GM23338 (cell line): ENCODE measurements around the gene UHRF1. TPM values are rescaled to one million over a fixed set of nuclear protein-coding genes. Genes with fewer than 3 reads are reported as not detected.

Experiments
- ATAC-seq: fragments of 200-7000 bp; cut with Tn5 transposase; 3 replicates; pipeline ENCODE4 v1.9.1; 2020
- DNase-seq: peaks from one replicate; pipeline ENCODE4 v3.0.0-alpha.2; 2015; ENCODE audit warnings: low spot score
- H2AFZ ChIP-seq: fragments of 200-600 bp; sonication (generic); 2 replicates; pipeline ENCODE4 v1.8.0; 2016; ENCODE audit warnings: antibody characterized with exemption, mild to moderate bottlenecking, moderate library complexity
- H3F3A ChIP-seq: fragments of 200-600 bp; sonication (generic); replicated peaks from 2 replicates; pipeline ENCODE4 v1.8.0; 2017; ENCODE audit warnings: antibody characterized with exemption, mixed run types, low read depth
- H3K27ac ChIP-seq: fragments of 200-600 bp; sonication (generic); 2 replicates; pipeline ENCODE4 v1.6.1; 2016; ENCODE audit warnings: low read depth
- H3K27me3 ChIP-seq: fragments of 200-600 bp; sonication (generic); 2 replicates; pipeline ENCODE4 v1.8.0; 2016; ENCODE audit warnings: mild to moderate bottlenecking, mixed run types, moderate library complexity; ENCODE audit not compliant: insufficient read depth
- H3K36me3 ChIP-seq: fragments of 200-600 bp; sonication (generic); 2 replicates; pipeline ENCODE4 v1.8.0; 2016; ENCODE audit warnings: mild to moderate bottlenecking; ENCODE audit not compliant: insufficient read depth
- H3K4me1 ChIP-seq: fragments of 200-600 bp; sonication (generic); 2 replicates; pipeline ENCODE4 v1.8.0; 2016; ENCODE audit warnings: mild to moderate bottlenecking, moderate library complexity; ENCODE audit not compliant: insufficient read depth
- H3K4me2 ChIP-seq: fragments of 200-600 bp; sonication (generic); 2 replicates; pipeline ENCODE4 v1.7.1; 2017; ENCODE audit warnings: mixed run types
- H3K4me3 ChIP-seq: fragments of 200-600 bp; sonication (generic); 2 replicates; pipeline ENCODE4 v1.6.1; 2016; ENCODE audit warnings: mixed run types
- H3K79me2 ChIP-seq: fragments of 200-600 bp; sonication (generic); replicated peaks from 2 replicates; pipeline ENCODE4 v1.8.0; 2017; ENCODE audit warnings: mild to moderate bottlenecking; ENCODE audit not compliant: insufficient read depth
- H3K9me2 ChIP-seq: fragments of 200-600 bp; sonication (generic); 2 replicates; pipeline ENCODE4 v1.8.0; 2017; ENCODE audit not compliant: insufficient read depth
- H4K20me1 ChIP-seq: fragments of 200-600 bp; sonication (generic); replicated peaks from 2 replicates; pipeline ENCODE4 v1.8.0; 2017; ENCODE audit warnings: mild to moderate bottlenecking; ENCODE audit not compliant: insufficient read depth
- H3K27ac Mint-ChIP-seq: 2 replicates; pipeline ENCODE4 v1.8.0; 2020; ENCODE audit warnings: inconsistent platforms, mild to moderate bottlenecking, moderate library complexity, mixed read lengths
- H3K27me3 Mint-ChIP-seq: 3 replicates; pipeline ENCODE4 v1.8.0; 2022; ENCODE audit warnings: low read depth, mild to moderate bottlenecking, moderate library complexity, mixed read lengths, inconsistent platforms; ENCODE audit not compliant: insufficient read depth, poor library complexity
- H3K36me3 Mint-ChIP-seq: 3 replicates; pipeline ENCODE4 v1.8.0; 2021; ENCODE audit warnings: low read depth, mild to moderate bottlenecking, inconsistent platforms, moderate library complexity, mixed read lengths
- H3K4me1 Mint-ChIP-seq: 3 replicates; pipeline ENCODE4 v1.8.0; 2020; ENCODE audit warnings: mild to moderate bottlenecking, inconsistent platforms, mixed read lengths
- H3K4me3 Mint-ChIP-seq: 3 replicates; pipeline ENCODE4 v1.8.0; 2021; ENCODE audit warnings: moderate library complexity, mild to moderate bottlenecking, inconsistent platforms, mixed read lengths
- H3K9me3 Mint-ChIP-seq: 3 replicates; pipeline ENCODE4 v1.8.0; 2020; ENCODE audit warnings: moderate library complexity, mild to moderate bottlenecking, inconsistent platforms, mixed read lengths
- CREB1 ChIP-seq: fragments of 250-450 bp; sonication (Bioruptor Pico); IDR thresholded peaks from 2 replicates; pipeline ENCODE4 v1.5.0; 2020; ENCODE audit warnings: low read depth, mild to moderate bottlenecking, moderate library complexity
- CTCF ChIP-seq, 2 experiments: fragments of 200-600 bp in 1 of 2; sonication (generic) in 1 of 2; conservative IDR thresholded peaks; 2 replicates each; pipeline versions ENCODE4 v1.5.1 to v1.6.1; 2016 to 2017; ENCODE audit warnings: antibody characterized with exemption in 2 of 2, low read depth in 2 of 2, mild to moderate bottlenecking in 2 of 2, moderate library complexity in 1 of 2
- EZH2 ChIP-seq: fragments of 200-600 bp; sonication (generic); IDR thresholded peaks from one replicate; pipeline ENCODE4 v1.8.0; 2017; ENCODE audit warnings: antibody characterized with exemption, mild to moderate bottlenecking, low read depth; ENCODE audit not compliant: unreplicated experiment
- NANOG ChIP-seq: IDR thresholded peaks from 2 replicates; pipeline ENCODE4 v1.6.1; 2016; ENCODE audit warnings: antibody characterized with exemption, borderline replicate concordance
- POLR2AphosphoS5 ChIP-seq: IDR thresholded peaks from 2 replicates; pipeline ENCODE4 v1.6.1; 2016; ENCODE audit warnings: antibody characterized with exemption, low read depth
- REST ChIP-seq: IDR thresholded peaks from one replicate; pipeline ENCODE4 v1.6.1; 2018; ENCODE audit warnings: antibody characterized with exemption; ENCODE audit not compliant: unreplicated experiment
- STAT1 ChIP-seq: IDR thresholded peaks from one replicate; pipeline ENCODE4 v1.6.1; 2016; ENCODE audit warnings: antibody characterized with exemption; ENCODE audit not compliant: unreplicated experiment
- ZNF114 ChIP-seq: fragments of 250-450 bp; sonication (Bioruptor Pico); IDR thresholded peaks from 2 replicates; pipeline ENCODE4 v1.5.0; 2020; ENCODE audit warnings: mild to moderate bottlenecking, moderate library complexity
- ZNF331 ChIP-seq: fragments of 250-450 bp; sonication (Bioruptor Pico); IDR thresholded peaks from 2 replicates; pipeline ENCODE4 v1.5.0; 2020; ENCODE audit warnings: low read depth, mild to moderate bottlenecking, moderate library complexity
- polyA plus RNA-seq: library from polyadenylated mRNA; unstranded; fragments of >200 nt; fragmentation: Nextera tagmentation; extraction: Ambion mirVana; gene quantifications from 2 replicates; pipeline ENCODE4 v1.2.1, GENCODE V29; 2016
- total RNA-seq: library from RNA; depleted of rRNA; stranded (reverse); fragments of >200 nt; shearing (Covaris generic); gene quantifications from 2 replicates; pipeline ENCODE4 v1.2.3, GENCODE V29; 2014
- TF ChIP-seq, protein P1 (sequence below): fragments of 250-450 bp; sonication (Bioruptor Pico); IDR thresholded peaks from 2 replicates; pipeline ENCODE4 v1.5.0; 2020; ENCODE audit warnings: mild to moderate bottlenecking, moderate library complexity

Gene UHRF1
- total and polyA plus RNA-seq, 2 experiments from 2014 or later = 20.3 to 45.7 TPM

- TF ChIP-seq REST = no peak
- TF ChIP-seq NANOG = no peak
- TF ChIP-seq POLR2AphosphoS5 = no peak
- TF ChIP-seq ZNF331 = no peak
Measured at GRCh38 chr19:4969292-4969771, 60.0 kb downstream of the UHRF1 start (continued).

DNA sequence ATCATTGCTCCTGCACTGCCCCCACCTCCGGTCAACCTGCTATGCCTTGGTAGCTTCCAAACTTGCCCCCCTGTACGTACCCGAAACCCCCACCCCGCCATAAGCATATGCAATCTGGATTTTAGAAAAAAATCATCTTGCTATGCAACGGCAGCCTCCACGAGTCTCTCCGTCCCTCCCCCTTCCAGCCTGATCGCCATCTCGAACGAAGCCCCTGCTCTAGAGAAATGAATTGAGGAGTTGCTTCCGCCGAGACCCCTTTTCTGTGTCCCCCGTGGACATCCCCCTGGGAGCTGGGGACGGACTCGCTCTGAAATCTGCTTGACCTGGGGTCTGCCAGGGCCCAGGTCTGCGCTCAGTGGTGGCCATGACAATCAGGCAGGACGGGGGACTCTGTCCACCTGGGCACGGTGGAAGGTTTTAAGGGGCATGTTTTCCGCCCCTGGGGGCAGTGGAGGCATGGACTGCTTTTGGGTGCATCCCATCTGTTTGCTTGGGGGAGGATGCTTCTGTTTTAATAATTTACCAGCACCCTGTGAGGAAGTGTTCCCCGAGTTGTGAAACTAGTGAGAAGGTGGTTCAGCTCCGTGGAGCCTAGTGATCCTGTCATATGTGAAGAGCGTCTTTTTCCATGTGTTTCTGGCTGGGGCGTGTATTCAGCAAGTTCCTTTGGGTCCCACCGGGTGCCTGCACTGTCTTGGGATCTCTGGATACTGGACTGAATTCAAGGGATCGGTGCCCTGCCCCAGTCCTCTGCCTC lies 60.7 kb downstream of the UHRF1 start:
- Histone ChIP-seq H2AFZ (no peak overlapping the region), H3K27ac (0 out of 2 replicates have a peak overlapping the region, but pooled peaks have one; percentile 55), H3K36me3 (no peaks in the 10 kb centered on the region), H3K4me2 (peak overlapping the region; percentile 94), H3K9me2 (no peaks in the 10 kb centered on the region), H4K20me1 (peaks cover 24% of the 10 kb centered on the region), H3K27me3 (no peaks in the 10 kb centered on the region), H3F3A (0 out of 2 replicates have a peak, but pooled peaks cover 3% of the 10 kb centered on the region), H3K4me1 (peaks cover 21% of the 10 kb centered on the region), H3K79me2 (peaks cover 52% of the 10 kb centered on the region), H3K4me3 (peak overlapping the region; percentile 71)
- ATAC-seq (no peak), DNase-seq (peak; percentile 32)
- H3K4me1 Mint-ChIP-seq = peaks cover 26% of the 10 kb centered on the region
- peak overlapping the region; percentile 94 for H3K4me3 Mint-ChIP-seq
- peaks cover 2% of the 10 kb centered on the region; the same call in 1 of the 3 replicates for H3K36me3 Mint-ChIP-seq
- no peaks in the 10 kb centered on the region; the same call in 2 of the 3 replicates for H3K9me3 Mint-ChIP-seq
- no peak overlapping the region; the same call in 1 of the 2 replicates for H3K27ac Mint-ChIP-seq
- H3K27me3 Mint-ChIP-seq = peaks cover 30% of the 10 kb centered on the region
- TF ChIP-seq ZNF331 (no peak), CREB1 (CRISPR knock-in tag) (no peak), POLR2AphosphoS5 (no peak), CTCF (conservative IDR thresholded peaks at IDR 0.05; ENCODE audit: low read depth in 2 of 2) (no peak), EZH2 (no peak), STAT1 (no peak), ZNF114 (CRISPR knock-in tag) (no peak), NANOG (no peak)
- TF ChIP-seq, protein P1, sequence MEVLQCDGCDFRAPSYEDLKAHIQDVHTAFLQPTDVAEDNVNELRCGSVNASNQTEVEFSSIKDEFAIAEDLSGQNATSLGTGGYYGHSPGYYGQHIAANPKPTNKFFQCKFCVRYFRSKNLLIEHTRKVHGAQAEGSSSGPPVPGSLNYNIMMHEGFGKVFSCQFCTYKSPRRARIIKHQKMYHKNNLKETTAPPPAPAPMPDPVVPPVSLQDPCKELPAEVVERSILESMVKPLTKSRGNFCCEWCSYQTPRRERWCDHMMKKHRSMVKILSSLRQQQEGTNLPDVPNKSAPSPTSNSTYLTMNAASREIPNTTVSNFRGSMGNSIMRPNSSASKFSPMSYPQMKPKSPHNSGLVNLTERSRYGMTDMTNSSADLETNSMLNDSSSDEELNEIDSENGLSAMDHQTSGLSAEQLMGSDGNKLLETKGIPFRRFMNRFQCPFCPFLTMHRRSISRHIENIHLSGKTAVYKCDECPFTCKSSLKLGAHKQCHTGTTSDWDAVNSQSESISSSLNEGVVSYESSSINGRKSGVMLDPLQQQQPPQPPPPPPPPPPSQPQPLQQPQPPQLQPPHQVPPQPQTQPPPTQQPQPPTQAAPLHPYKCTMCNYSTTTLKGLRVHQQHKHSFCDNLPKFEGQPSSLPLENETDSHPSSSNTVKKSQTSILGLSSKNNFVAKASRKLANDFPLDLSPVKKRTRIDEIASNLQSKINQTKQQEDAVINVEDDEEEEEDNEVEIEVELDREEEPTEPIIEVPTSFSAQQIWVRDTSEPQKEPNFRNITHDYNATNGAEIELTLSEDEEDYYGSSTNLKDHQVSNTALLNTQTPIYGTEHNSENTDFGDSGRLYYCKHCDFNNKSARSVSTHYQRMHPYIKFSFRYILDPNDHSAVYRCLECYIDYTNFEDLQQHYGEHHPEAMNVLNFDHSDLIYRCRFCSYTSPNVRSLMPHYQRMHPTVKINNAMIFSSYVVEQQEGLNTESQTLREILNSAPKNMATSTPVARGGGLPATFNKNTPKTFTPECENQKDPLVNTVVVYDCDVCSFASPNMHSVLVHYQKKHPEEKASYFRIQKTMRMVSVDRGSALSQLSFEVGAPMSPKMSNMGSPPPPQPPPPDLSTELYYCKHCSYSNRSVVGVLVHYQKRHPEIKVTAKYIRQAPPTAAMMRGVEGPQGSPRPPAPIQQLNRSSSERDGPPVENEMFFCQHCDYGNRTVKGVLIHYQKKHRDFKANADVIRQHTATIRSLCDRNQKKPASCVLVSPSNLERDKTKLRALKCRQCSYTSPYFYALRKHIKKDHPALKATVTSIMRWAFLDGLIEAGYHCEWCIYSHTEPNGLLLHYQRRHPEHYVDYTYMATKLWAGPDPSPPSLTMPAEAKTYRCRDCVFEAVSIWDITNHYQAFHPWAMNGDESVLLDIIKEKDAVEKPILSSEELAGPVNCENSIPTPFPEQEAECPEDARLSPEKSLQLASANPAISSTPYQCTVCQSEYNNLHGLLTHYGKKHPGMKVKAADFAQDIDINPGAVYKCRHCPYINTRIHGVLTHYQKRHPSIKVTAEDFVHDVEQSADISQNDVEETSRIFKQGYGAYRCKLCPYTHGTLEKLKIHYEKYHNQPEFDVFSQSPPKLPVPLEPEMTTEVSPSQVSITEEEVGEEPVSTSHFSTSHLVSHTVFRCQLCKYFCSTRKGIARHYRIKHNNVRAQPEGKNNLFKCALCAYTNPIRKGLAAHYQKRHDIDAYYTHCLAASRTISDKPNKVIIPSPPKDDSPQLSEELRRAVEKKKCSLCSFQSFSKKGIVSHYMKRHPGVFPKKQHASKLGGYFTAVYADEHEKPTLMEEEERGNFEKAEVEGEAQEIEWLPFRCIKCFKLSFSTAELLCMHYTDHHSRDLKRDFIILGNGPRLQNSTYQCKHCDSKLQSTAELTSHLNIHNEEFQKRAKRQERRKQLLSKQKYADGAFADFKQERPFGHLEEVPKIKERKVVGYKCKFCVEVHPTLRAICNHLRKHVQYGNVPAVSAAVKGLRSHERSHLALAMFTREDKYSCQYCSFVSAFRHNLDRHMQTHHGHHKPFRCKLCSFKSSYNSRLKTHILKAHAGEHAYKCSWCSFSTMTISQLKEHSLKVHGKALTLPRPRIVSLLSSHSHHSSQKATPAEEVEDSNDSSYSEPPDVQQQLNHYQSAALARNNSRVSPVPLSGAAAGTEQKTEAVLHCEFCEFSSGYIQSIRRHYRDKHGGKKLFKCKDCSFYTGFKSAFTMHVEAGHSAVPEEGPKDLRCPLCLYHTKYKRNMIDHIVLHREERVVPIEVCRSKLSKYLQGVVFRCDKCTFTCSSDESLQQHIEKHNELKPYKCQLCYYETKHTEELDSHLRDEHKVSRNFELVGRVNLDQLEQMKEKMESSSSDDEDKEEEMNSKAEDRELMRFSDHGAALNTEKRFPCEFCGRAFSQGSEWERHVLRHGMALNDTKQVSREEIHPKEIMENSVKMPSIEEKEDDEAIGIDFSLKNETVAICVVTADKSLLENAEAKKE = no peak
